ENCODE measurements around the gene SPATA2L. TPM values are rescaled to one million over a fixed set of nuclear protein-coding genes. Genes with fewer than 3 reads are reported as not detected.

SPATA2L gene
- total and polyA plus RNA-seq, 2 of the 13 experiments (the other 11 are each of a cell fraction or from before 2014, with no cell fraction given): 9.1 to 20.7 TPM

DNA sequence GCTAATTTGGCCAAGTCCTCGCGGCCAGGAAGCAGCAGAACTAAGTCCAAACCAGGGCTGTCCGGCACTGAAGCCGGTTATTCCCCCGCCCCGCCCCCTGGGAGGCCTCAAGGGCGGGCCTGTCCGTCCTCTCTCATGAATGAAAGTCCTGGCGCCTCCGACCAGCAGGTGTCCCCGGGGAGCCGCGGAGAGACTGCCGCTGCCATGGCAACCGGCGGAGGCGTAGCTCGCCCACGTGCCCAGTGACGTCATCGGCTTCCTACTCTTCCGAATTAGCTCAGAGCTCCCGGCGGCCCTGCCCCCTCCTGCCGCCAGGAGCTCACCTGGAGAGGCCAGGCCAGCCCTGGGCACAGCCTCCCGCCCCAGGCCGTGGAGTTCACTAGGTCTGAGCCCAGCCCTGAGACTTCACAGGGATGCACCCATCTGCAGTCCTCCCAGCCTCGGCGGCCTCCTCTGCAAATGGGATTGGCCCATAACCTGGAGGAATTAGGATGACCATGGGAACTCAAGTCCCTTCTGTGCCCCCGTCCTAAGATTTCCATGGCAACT is 1.3 kb downstream of the SPATA2L start (continued):
- TF ChIP-seq, protein P1, sequence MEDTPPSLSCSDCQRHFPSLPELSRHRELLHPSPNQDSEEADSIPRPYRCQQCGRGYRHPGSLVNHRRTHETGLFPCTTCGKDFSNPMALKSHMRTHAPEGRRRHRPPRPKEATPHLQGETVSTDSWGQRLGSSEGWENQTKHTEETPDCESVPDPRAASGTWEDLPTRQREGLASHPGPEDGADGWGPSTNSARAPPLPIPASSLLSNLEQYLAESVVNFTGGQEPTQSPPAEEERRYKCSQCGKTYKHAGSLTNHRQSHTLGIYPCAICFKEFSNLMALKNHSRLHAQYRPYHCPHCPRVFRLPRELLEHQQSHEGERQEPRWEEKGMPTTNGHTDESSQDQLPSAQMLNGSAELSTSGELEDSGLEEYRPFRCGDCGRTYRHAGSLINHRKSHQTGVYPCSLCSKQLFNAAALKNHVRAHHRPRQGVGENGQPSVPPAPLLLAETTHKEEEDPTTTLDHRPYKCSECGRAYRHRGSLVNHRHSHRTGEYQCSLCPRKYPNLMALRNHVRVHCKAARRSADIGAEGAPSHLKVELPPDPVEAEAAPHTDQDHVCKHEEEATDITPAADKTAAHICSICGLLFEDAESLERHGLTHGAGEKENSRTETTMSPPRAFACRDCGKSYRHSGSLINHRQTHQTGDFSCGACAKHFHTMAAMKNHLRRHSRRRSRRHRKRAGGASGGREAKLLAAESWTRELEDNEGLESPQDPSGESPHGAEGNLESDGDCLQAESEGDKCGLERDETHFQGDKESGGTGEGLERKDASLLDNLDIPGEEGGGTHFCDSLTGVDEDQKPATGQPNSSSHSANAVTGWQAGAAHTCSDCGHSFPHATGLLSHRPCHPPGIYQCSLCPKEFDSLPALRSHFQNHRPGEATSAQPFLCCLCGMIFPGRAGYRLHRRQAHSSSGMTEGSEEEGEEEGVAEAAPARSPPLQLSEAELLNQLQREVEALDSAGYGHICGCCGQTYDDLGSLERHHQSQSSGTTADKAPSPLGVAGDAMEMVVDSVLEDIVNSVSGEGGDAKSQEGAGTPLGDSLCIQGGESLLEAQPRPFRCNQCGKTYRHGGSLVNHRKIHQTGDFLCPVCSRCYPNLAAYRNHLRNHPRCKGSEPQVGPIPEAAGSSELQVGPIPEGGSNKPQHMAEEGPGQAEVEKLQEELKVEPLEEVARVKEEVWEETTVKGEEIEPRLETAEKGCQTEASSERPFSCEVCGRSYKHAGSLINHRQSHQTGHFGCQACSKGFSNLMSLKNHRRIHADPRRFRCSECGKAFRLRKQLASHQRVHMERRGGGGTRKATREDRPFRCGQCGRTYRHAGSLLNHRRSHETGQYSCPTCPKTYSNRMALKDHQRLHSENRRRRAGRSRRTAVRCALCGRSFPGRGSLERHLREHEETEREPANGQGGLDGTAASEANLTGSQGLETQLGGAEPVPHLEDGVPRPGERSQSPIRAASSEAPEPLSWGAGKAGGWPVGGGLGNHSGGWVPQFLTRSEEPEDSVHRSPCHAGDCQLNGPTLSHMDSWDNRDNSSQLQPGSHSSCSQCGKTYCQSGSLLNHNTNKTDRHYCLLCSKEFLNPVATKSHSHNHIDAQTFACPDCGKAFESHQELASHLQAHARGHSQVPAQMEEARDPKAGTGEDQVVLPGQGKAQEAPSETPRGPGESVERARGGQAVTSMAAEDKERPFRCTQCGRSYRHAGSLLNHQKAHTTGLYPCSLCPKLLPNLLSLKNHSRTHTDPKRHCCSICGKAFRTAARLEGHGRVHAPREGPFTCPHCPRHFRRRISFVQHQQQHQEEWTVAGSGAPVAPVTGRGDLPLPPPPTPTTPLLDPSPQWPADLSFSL (CRISPR knock-in tag; IDR thresholded peaks at IDR 0.05): no peak
- TF ChIP-seq ZNF205 (CRISPR knock-in tag; IDR thresholded peaks at IDR 0.05) (no peak), ZNF609 (CRISPR knock-in tag; IDR thresholded peaks at IDR 0.05; ENCODE audit: borderline replicate concordance) (0 out of 2 replicates have a peak, but pooled peaks have one; percentile 54), KMT2A (CRISPR knock-in tag; IDR thresholded peaks at IDR 0.05) (no peak; the same call in 1 of the 2 replicates), YY1 (IDR thresholded peaks at IDR 0.05; ENCODE audit: insufficient read depth, insufficient replicate concordance, low read depth, low read length) (peak; percentile 77), HNF4G (IDR thresholded peaks at IDR 0.05; ENCODE audit: borderline replicate concordance, low read depth, low read length) (peak; percentile 52; the same call in 1 of the 2 replicates), HNF4G (CRISPR knock-in tag; IDR thresholded peaks at IDR 0.05; ENCODE audit: borderline replicate concordance, low read depth) (peak; percentile 81; the same call in 1 of the 2 replicates), RBFOX2 (IDR thresholded peaks at IDR 0.05; ENCODE audit: low read depth, low read length) (no peak; the same call in 1 of the 2 replicates), ZBTB10 (CRISPR knock-in tag; IDR thresholded peaks at IDR 0.05; ENCODE audit: borderline replicate concordance) (no peak), MBD4 (IDR thresholded peaks at IDR 0.05; ENCODE audit: borderline replicate concordance, low read length) (no peak), ZNF639 (CRISPR knock-in tag; conservative IDR thresholded peaks at IDR 0.05) (no peak; the same call in 1 of the 2 replicates), ZBTB21 (CRISPR knock-in tag; IDR thresholded peaks at IDR 0.05) (peak; percentile 97), SCMH1 (CRISPR knock-in tag; IDR thresholded peaks at IDR 0.05; ENCODE audit: borderline replicate concordance) (no peak)
